ENCODE results near the gene UST.

The UST gene

GRCh38 chr6:149008741-149009140 is 261.9 kb downstream of the UST start:
- no peak overlapping the region for H3K4me3 ChIP-seq (ENCODE audit: low read depth, low read length)
- no peak for DNase-seq (ENCODE audit: low read depth)
- no peak for TF ChIP-seq CTCF (IDR thresholded peaks at IDR 0.05; ENCODE audit: low read depth, low read length, missing control alignments)

GRCh38 chr6:149012040-149012545 is 265.3 kb downstream of the UST start:
- H3K4me3 ChIP-seq (ENCODE audit: low read depth, low read length): no peak overlapping the region
- DNase-seq (ENCODE audit: low read depth): no peak
- TF ChIP-seq CTCF (IDR thresholded peaks at IDR 0.05; ENCODE audit: low read depth, low read length, missing control alignments): no peak

GRCh38 chr6:149013586-149014344 is 266.9 kb downstream of the UST start:
- no peak overlapping the region for H3K4me3 ChIP-seq (ENCODE audit: low read depth, low read length)
- no peak for TF ChIP-seq CTCF (IDR thresholded peaks at IDR 0.05; ENCODE audit: low read depth, low read length, missing control alignments)
- no peak for DNase-seq (ENCODE audit: low read depth)

- DNase-seq (ENCODE audit: low read depth): no peak
- TF ChIP-seq CTCF (IDR thresholded peaks at IDR 0.05; ENCODE audit: low read depth, low read length, missing control alignments): no peak
- no peak overlapping the region for H3K4me3 ChIP-seq (ENCODE audit: low read depth, low read length)
Observed at GRCh38 chr6:149014631-149015534, 268.1 kb downstream of the UST start.

- no peak for DNase-seq (ENCODE audit: low read depth)
- no peak for TF ChIP-seq CTCF (IDR thresholded peaks at IDR 0.05; ENCODE audit: low read depth, low read length, missing control alignments)
- no peak overlapping the region for H3K4me3 ChIP-seq (ENCODE audit: low read depth, low read length)
Observed at GRCh38 chr6:149015535-149016525, 269.0 kb downstream of the UST start.

- no peak for DNase-seq (ENCODE audit: low read depth)
- no peak overlapping the region for H3K4me3 ChIP-seq (ENCODE audit: low read depth, low read length)
- no peak for TF ChIP-seq CTCF (IDR thresholded peaks at IDR 0.05; ENCODE audit: low read depth, low read length, missing control alignments)
Observed at GRCh38 chr6:149016716-149017115, 269.9 kb downstream of the UST start.
